NCI-H524 (cell line): ENCODE data around the gene C2orf66.

Source experiments
- DNase-seq, 2 experiments: peaks; one replicate each; lab custom pipeline; 2025; lab: John Stamatoyannopoulos, UW

The C2orf66 gene

GRCh38 chr2:196809260-196809659 is at the start of gene C2orf66:
Gene C2orf66, minus strand, starts transcription at chr2:196809355. Its CDS starts 19 bp downstream, at chr2:196809336.
- DNase-seq = no peak

GRCh38 chr2:196854629-196855028 is 45.5 kb upstream of the C2orf66 start:
- no peak for DNase-seq

- DNase-seq = no peak
These were observed 44.3 kb upstream of the C2orf66 start for GRCh38 chr2:196853301-196854087.

DNA sequence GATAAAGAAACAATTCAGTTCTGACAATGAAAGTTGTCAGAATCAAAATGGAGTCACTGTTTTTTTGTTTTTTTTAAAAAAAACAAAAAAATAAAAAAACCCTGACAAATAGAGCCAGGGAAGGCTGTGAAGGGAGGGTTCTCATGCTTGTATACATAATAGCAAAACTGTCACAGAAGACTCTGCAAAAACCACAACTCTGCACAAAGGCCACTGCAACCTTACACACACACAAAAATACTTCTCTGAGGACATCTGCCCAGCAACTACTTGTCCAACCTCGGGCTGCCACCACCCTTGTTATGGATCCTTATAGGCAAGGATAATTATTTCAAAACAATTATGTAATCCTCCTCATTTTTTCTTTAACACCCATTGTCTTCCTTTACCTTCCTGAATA is 41.9 kb upstream of the C2orf66 start:
- DNase-seq = no peak

- DNase-seq = peak in 1 of 2 experiments; percentile 38
These were observed 40.7 kb upstream of the C2orf66 start for GRCh38 chr2:196849895-196850294.

- DNase-seq = no peak
These were observed 37.1 kb upstream of the C2orf66 start for GRCh38 chr2:196846295-196846694.

DNA sequence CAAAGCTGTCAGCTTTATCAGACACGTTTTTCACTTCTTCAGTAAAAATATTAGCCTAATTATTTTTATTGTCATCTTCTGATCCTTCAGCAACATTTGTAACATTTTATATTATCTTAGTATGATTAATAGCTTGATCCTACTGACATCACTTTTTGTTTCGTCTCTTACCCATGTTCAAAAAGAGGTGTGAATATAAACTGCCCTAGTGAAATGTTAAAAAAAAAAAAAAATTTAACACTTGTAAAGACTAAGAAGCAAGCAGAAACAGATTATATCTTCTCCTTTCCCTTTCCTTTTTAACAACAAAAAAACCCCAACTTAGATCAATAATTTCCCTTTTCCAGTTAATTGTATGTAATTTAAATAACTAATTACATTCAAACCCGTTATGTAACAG is 36.2 kb upstream of the C2orf66 start:
- no peak for DNase-seq

DNA sequence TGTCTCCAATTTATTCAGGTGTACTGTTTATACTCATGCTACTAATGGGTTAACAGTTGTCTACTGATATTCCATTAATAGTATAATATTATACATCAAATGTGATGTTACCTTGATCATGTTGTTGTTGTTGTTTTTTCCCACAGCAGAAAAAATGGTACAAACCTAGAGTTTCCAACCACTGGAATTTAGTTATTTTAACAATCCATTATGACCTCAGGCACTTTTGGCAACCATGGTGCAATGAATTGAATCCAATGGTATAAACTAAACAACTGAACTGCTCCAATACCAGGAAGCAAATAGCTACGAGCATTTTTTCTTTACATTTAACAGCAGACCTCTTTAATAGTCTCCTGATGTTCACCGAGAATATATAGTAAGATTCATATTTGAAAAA is 31.0 kb upstream of the C2orf66 start:
- DNase-seq = no peak

- DNase-seq = no peak
These were observed 30.4 kb upstream of the C2orf66 start for GRCh38 chr2:196839574-196839973.

GRCh38 chr2:196836440-196836839 is 27.3 kb upstream of the C2orf66 start:
- no peak for DNase-seq

- DNase-seq = no peak
These were observed 21.5 kb upstream of the C2orf66 start for GRCh38 chr2:196830701-196831100.

DNA sequence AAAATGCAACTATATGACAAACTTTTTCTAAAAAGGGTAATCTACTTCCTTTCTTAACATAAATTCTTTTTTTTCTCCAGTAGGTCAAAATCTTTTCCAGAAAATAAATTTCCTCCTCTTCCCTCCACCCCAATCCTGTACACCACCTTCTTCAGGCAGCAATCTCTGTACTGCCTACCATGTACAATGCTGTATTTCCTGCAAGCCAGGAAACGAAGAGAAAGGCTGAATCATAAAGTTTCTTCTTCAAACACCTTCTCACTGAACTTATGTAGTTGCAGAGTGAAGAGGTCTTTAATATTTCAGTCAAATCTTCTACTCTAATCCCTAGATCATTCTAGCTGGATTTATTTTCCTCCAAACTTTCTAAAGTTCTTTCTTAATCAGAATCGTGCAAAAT is 18.2 kb upstream of the C2orf66 start:
- DNase-seq = no peak

DNA sequence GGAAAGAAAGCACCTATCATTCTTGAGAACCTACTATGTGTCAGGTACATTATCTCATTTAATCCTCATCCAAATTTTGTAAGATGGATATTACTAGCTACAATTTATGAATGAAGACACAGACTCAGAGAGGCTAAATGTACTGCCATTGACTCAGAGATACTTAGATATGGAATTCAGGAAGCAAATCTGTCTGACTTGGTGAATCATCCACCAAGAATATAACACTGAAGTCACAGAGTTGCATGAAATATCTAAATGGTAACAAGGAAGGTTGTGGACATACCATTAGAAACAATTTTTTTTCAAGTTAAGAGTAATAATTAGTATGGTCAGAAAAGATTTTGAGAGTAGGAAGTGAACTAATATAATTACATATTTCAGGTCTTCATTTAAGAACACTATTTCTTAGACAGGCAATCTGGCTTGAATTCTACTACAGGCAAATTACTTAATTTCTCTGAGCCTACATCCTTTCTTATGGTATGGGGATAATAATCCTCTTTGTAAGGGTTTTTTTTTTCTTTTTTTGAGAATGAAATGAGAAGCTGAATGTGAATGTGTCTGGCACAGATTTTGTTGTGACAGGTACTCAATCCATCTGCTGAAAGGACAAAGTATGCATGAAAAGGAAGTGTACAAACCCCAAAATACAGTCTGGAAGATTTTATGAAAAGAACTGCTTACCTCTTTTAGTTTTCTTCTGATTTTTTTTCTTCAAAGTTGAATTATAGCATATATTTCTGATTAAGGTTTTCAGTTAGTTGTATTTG is 14.8 kb upstream of the C2orf66 start:
- no peak for DNase-seq

- no peak for DNase-seq
These were observed 12.0 kb upstream of the C2orf66 start for GRCh38 chr2:196821195-196821594.

GRCh38 chr2:196808083-196808665 is 981 bp downstream of the C2orf66 start:
- DNase-seq = peak; percentile 5 to 72

DNA sequence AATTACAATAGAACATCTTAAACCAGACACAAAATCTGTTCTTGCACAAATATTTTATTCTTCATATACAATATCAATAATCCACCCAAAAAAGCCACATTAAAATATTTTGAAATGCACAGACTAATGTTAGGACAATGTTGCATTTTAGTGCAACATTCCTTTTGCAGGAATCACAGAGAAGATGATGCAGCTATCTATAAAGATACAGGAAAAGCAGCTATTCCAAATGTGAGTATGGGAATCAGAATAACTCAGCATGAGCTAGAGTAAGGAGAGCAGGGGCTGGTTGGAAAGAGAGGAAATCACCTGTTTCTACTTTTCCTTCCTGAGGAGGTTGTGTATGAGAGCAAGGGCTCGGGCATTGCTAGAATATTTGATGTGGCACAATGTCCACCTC is 4.8 kb downstream of the C2orf66 start:
- DNase-seq = no peak

DNA sequence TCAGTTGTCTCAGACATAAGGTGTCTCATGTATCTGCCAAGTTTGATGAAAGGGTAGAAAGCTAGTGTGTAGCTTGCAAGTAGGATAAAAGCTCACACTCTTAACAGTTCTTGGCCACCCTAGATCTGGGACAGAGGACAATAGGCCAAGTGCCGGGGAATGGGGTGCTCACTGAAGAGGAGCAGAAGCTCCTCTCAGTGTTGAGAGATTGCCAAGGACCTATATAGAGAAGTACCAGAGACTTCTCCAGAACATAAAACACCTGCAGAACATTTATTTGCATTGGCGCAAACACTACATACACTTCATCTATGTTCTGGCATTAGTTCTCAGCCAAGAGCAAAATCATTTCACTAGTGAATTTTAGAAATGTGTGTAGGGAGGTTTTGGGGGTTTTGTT is 6.8 kb downstream of the C2orf66 start:
- no peak for DNase-seq

GRCh38 chr2:196801674-196802261 is 7.4 kb downstream of the C2orf66 start:
- DNase-seq = no peak

GRCh38 chr2:196798980-196799379 is 10.2 kb downstream of the C2orf66 start:
- DNase-seq = no peak

GRCh38 chr2:196792865-196793264 is 16.3 kb downstream of the C2orf66 start:
- no peak for DNase-seq

GRCh38 chr2:196783431-196784094 is 25.6 kb downstream of the C2orf66 start:
- DNase-seq = no peak

- DNase-seq = no peak
These were observed 42.1 kb downstream of the C2orf66 start for GRCh38 chr2:196767101-196767500.
